H1 (cell line): ENCODE data around the gene DAZL. TPM values are rescaled to one million over a fixed set of nuclear protein-coding genes. Genes with fewer than 3 reads are reported as not detected.

Experiments used
- CHD7 ChIP-seq: fragments of 300-600 bp; sonication (generic); IDR thresholded peaks from 2 replicates; pipeline ENCODE4 v1.7.1; 2012; ENCODE audit warnings: low read length, moderate library complexity, mild to moderate bottlenecking, inconsistent platforms; ENCODE audit not compliant: insufficient replicate concordance
- EGR1 ChIP-seq: IDR thresholded peaks from 2 replicates; pipeline ENCODE4 v1.6.1; 2011; ENCODE audit warnings: low read depth, low read length, borderline replicate concordance
- EZH2 ChIP-seq: fragments of 200-600 bp; sonication (generic); IDR thresholded peaks from 2 replicates; pipeline ENCODE4 v1.7.1; 2012; ENCODE audit warnings: low read depth, mild to moderate bottlenecking, moderate library complexity, low read length, inconsistent platforms; ENCODE audit not compliant: severe bottlenecking
- GABPA ChIP-seq: IDR thresholded peaks from 2 replicates; pipeline ENCODE4 v1.6.1; 2011; ENCODE audit warnings: mild to moderate bottlenecking, low read length, moderate library complexity, borderline replicate concordance; ENCODE audit not compliant: insufficient read depth
- HDAC6 ChIP-seq: IDR thresholded peaks from one replicate; pipeline ENCODE4 v1.7.1; 2012; ENCODE audit warnings: low read depth, mild to moderate bottlenecking, inconsistent platforms, low read length, moderate library complexity
- POU5F1 ChIP-seq: IDR thresholded peaks from 2 replicates; pipeline ENCODE4 v1.6.1; 2011; ENCODE audit warnings: low read depth, mild to moderate bottlenecking, low read length, moderate library complexity
- RFX5 ChIP-seq: IDR thresholded peaks from 2 replicates; pipeline ENCODE4 v1.6.1; 2011; ENCODE audit warnings: low read depth, low read length, improper control_type of control experiment, borderline replicate concordance
- RNF2 ChIP-seq: fragments of 200-900, 300-1000 bp; sonication (generic); IDR thresholded peaks from 2 replicates; pipeline ENCODE4 v1.7.1; 2016; ENCODE audit warnings: borderline replicate concordance, low read depth, mild to moderate bottlenecking, antibody characterized with exemption, low read length; ENCODE audit not compliant: poor library complexity, severe bottlenecking; ENCODE audit errors: missing control alignments
- SP1 ChIP-seq: IDR thresholded peaks from 2 replicates; pipeline ENCODE4 v1.6.1; 2011; ENCODE audit warnings: low read depth, low read length
- SP4 ChIP-seq: IDR thresholded peaks from 2 replicates; pipeline ENCODE4 v1.6.1; 2012; ENCODE audit warnings: low read length, inconsistent platforms
- ZNF274 ChIP-seq: IDR thresholded peaks from 2 replicates; pipeline ENCODE4 v1.7.0; 2012; ENCODE audit warnings: low read length, borderline replicate concordance; ENCODE audit errors: extremely low read depth
- polyA plus RNA-seq, 7 experiments: library from polyadenylated mRNA; depleted of rRNA in 3 of 7; stranded (reverse) in 5 of 7; unstranded in 2 of 7; fragments of >200 nt in 5 of 7; fragments of 200-250 nt in 2 of 7; gene quantifications; 1 replicate in 5 of 7; 2 replicates in 1 of 7; 4 replicates in 1 of 7; pipeline versions ENCODE4 v1.2.1 to v1.2.3, GENCODE V29; 2011 to 2013; ENCODE audit warnings: missing spikeins in 2 of 7, mixed read lengths in 2 of 7
- total RNA-seq: library from RNA; stranded (reverse); fragmentation: NEBNext Ultra II Directional; extraction: Animal tissue kit (Norgen Biotek cat#: 25700); gene quantifications from 2 replicates; pipeline ENCODE4 v1.2.1, GENCODE V29; 2021

DAZL gene
- total and polyA plus RNA-seq, 2 of the 8 experiments (the other 6 are each of a cell fraction or from before 2014, with no cell fraction given): 3.4 to 5.9 TPM

DNA sequence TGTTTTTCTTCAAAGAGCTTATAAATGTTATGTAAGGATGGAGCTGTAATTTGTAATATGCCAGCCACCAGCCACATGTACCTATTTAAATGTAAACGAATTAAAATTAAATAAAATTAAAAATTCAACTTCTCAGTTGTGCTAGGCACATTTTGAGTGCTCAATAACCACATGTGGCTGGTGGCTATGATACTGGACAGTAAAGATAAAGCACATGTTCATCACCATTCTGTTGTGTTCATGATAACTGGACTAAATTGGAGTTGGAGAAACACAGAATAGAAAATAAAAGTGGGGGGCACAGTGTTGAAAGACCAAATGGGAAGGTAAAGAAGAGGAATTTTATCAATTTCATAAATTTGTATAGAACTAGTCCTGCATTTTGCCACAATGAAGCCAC lies 49.8 kb upstream of the DAZL start (continued):
- TF ChIP-seq CHD7 (no peak), ZNF274 (no peak), GABPA (no peak), EZH2 (no peak), RNF2 (no peak), HDAC6 (no peak), SP4 (no peak), EGR1 (no peak), SP1 (no peak), POU5F1 (no peak), RFX5 (no peak)
